Posterior vena cava (tissue), 2 donors: ENCODE measurements around the gene OR56A4. TPM values are rescaled to one million over a fixed set of nuclear protein-coding genes. Genes with fewer than 3 reads are reported as not detected.
"Not testable (repeated sequence)": the region's sequence is repeated elsewhere in the genome, so short reads cannot be mapped to it uniquely, and the experiment has no call there.

Experiments used
- DNase-seq: peaks from one replicate; pipeline ENCODE4 v3.0.0-alpha.2; 2020; ENCODE audit warnings: low spot score
- intact Hi-C, 2 donors: fragments of 100-400 bp; cut with DNase I; formaldehyde crosslinking; loops; one replicate each; pipeline versions ENCODE4 v1.14.1 to v1.14.2; 2022 to 2023
- total RNA-seq, 2 donors: library from RNA; stranded (reverse); fragmentation: NEBNext Ultra II Directional; extraction: Animal tissue kit (Norgen Biotek cat#: 25700); gene quantifications; one replicate each; pipeline ENCODE4 v1.2.1, GENCODE V29; 2021
- donor health status: DM: yes; HTN: yes; CAD: no.
- donor health status: DM: yes; HTN: yes; CAD: no.

Gene OR56A4
- total RNA-seq, 2 donors from 2014 or later: not detected

DNA sequence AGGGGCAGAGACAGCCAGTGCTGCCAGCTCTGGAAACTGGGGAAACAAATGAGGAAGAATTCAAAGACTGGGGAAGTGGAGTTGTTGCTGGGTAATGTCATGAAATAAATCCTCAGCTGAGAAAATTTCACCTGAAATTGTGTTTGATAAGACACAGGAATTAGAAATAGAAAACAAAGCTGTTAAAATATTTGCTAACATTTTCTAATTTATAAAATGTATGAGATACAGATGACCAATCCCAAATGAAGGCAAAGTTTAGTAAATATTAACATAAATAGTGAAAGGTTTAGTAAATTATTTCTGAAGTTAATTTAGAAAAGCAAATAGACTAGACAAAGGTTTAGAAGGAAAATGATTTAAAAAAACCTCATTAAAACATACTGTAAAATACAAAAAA, 38.4 kb downstream of the OR56A4 start, which contains the start of gene OR56A5:
OR56A5 (minus strand) TSS at position 101 of the 400 bp plus-strand sequence; CDS start at position 101, 0 bp downstream.
- intact Hi-C loops: no loop called here
- no peak for DNase-seq

- DNase-seq: no peak
- intact Hi-C loops: no loop called here
Measured at GRCh38 chr11:5967708-5968107, 39.0 kb downstream of the OR56A4 start.

DNA sequence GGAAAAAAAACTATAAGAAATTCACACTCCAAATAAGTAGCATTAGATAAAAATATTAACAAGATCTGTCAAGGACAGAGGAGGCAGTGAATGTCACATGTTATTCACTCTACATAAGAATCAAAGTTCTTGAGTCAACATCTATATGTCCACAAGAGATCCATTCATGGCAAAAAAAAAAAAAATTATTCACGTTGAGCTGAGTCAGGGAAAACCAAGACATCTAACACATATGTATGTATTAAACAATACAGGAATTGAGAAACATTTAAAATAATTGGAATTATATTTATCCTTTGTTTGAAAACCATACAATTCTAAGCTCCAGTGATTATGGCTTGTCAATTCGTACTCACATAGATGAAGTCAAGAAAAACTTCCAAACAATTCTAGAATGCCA, 39.8 kb downstream of the OR56A4 start:
- no peak for DNase-seq
- intact Hi-C loops: no loop called here

- intact Hi-C loops, DNase-seq: not testable (repeated sequence)
Measured at GRCh38 chr11:5960704-5961320, 45.9 kb downstream of the OR56A4 start.

DNA sequence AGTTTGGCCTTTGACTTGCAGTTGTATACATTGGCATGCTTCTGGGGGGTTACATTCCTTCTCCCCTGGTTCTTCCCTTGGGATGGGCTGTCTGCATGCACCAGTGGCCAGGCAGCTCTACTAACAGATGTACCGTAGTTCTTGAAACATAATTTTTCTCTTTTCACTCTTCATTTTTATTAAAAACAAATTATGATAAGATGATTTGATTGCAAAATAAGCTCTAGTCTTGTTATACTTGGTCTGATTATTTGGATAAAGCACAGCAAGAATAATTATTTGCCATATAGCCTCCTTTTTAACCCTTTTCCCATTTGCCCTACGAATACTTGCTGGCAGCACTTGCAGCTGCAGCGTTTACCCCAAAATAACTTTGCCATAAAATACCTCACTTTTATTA, 51.2 kb downstream of the OR56A4 start:
- DNase-seq: no peak
- intact Hi-C loops: no loop called here

Other genes starting within 250 kb of the OR56A4 start
- gene OR52N5, start 223.6 kb downstream of the OR56A4 start, total RNA-seq: not detected
- not detected for gene OR52N1, start 215.7 kb downstream of the OR56A4 start, total RNA-seq
- gene OR52N2, start 198.0 kb downstream of the OR56A4 start, total RNA-seq: not detected
- gene OR52E6, start 165.0 kb downstream of the OR56A4 start, total RNA-seq: not detected
- not detected for gene OR52E8, start 149.3 kb downstream of the OR56A4 start, total RNA-seq
- gene OR52E4, start 126.3 kb downstream of the OR56A4 start, total RNA-seq: not detected
- gene OR52E5, start 113.7 kb downstream of the OR56A4 start, total RNA-seq: not detected
- gene OR56A3, start 64.7 kb downstream of the OR56A4 start, total RNA-seq: not detected
- not detected for gene OR56A5, start 38.5 kb downstream of the OR56A4 start, total RNA-seq
- not detected for gene OR52L1, start 20.0 kb downstream of the OR56A4 start, total RNA-seq
- under 1 TPM in 1 of 2 donors, not detected in 1; 0.05 TPM for gene OR56A1, start 23.8 kb upstream of the OR56A4 start, total RNA-seq
- gene OR56B4, start 100.7 kb upstream of the OR56A4 start, total RNA-seq: not detected
- gene OR52B2, start 163.4 kb upstream of the OR56A4 start, total RNA-seq: not detected
- not detected for gene OR52W1, start 192.3 kb upstream of the OR56A4 start, total RNA-seq
- gene C11orf42, start 198.6 kb upstream of the OR56A4 start, total RNA-seq: not detected
- gene FHIP1B, start 227.7 kb upstream of the OR56A4 start, total RNA-seq: 10 to 100 TPM; 20.5 to 20.6 TPM
- not detected for gene CNGA4, start 232.1 kb upstream of the OR56A4 start, total RNA-seq